ENCODE results near the gene TOPAZ1. TPM values are rescaled to one million over a fixed set of nuclear protein-coding genes. Genes with fewer than 3 reads are reported as not detected.

The TOPAZ1 gene
- total RNA-seq, 1 donor from 2014 or later, result not detected

DNA sequence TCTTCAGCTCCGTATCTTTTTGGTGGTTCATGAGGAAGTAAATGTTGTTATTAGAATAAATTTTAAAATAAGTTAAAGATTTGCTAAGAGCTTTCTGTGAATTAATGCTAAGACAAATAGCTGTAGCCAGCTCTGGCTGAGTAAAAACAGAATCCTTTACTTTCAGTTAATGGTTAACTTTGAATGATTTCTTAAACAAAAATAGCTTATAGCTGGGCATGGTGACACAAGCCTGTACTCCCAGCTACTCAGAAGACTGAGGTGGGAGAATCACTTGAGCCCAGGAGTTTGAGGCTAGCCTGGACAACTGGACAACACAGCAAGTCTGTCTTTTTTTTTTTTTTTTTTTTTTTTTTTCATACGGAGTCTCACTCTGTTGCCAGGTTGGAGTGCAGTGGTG lies 121.9 kb downstream of the TOPAZ1 start:
- H3K27ac ChIP-seq (ENCODE audit: low read depth, low read length), result no peak overlapping the region
- H3K9me3 ChIP-seq (ENCODE audit: control insufficient read depth in 3 of 3, low read length in 3 of 3), result no peaks in the 10 kb centered on the region
- H3K4me3 ChIP-seq (ENCODE audit: low read length in 3 of 3), result no peak overlapping the region
- no peaks in the 10 kb centered on the region for H3K4me1 ChIP-seq (ENCODE audit: control insufficient read depth in 3 of 3, insufficient read depth in 3 of 3, low read length in 3 of 3)
- no peak overlapping the region for H3K9ac ChIP-seq (ENCODE audit: low read depth in 1 of 3, low read length in 3 of 3)
- H3K36me3 ChIP-seq (ENCODE audit: control insufficient read depth in 3 of 3, insufficient read depth in 3 of 3, low read length in 3 of 3), result peaks cover 0 to 14% (median 12%) of the 10 kb centered on the region in 3 donors
- H3K27me3 ChIP-seq (ENCODE audit: control insufficient read depth in 3 of 3, insufficient read depth in 3 of 3, low read length in 3 of 3), result no peaks in the 10 kb centered on the region

DNA sequence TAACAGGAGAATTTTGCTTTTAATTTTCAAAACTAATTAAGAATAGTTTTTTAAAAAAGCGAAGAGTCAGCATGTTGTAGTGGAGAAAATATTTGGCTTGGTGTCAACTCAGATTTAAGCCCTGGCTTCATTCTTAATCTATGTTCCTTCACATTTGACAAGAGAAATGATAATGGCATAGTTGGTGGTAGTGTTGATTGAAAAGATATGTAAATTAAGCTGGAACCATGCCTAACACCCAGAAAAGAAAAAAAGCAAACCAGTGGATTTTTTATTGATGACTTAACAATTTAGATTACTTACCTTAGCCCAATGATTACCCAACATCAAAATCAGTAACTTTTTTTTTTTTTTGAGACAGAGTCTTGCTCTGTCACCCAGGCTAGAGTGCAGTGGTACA lies 124.3 kb downstream of the TOPAZ1 start:
- Histone ChIP-seq H3K27ac (ENCODE audit: low read depth, low read length) (no peak overlapping the region), H3K36me3 (ENCODE audit: control insufficient read depth in 3 of 3, insufficient read depth in 3 of 3, low read length in 3 of 3) (peaks cover 0 to 18% (median 9%) of the 10 kb centered on the region in 3 donors), H3K9ac (ENCODE audit: low read depth in 1 of 3, low read length in 3 of 3) (no peak overlapping the region), H3K4me1 (ENCODE audit: control insufficient read depth in 3 of 3, insufficient read depth in 3 of 3, low read length in 3 of 3) (no peaks in the 10 kb centered on the region), H3K9me3 (ENCODE audit: control insufficient read depth in 3 of 3, low read length in 3 of 3) (no peaks in the 10 kb centered on the region), H3K27me3 (ENCODE audit: control insufficient read depth in 3 of 3, insufficient read depth in 3 of 3, low read length in 3 of 3) (no peaks in the 10 kb centered on the region), H3K4me3 (ENCODE audit: low read length in 3 of 3) (no peak overlapping the region)

DNA sequence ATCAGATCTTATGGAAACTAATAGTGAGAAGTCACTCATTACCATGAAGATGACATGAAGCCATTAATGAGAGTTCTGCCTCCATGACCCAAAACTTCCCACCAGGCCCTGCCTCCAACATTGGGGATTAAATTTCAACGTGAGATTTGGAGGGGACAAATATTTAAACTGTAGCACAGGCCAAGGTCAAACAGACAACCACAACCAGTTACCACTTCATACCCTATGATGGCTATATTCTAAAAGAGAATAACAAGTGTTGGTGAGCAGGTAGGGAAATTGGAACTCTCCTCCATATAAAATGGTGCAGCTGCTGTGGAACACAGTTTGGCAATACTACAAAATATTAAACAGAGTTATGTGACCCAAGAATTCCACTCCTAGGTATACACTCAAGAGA lies 133.8 kb downstream of the TOPAZ1 start:
- peaks cover 0 to 5% (median 0%) of the 10 kb centered on the region in 3 donors for H3K36me3 ChIP-seq (ENCODE audit: control insufficient read depth in 3 of 3, insufficient read depth in 3 of 3, low read length in 3 of 3)
- peaks cover 0 to under 1% (median 0%) of the 10 kb centered on the region in 3 donors for H3K9me3 ChIP-seq (ENCODE audit: control insufficient read depth in 3 of 3, low read length in 3 of 3)
- no peak overlapping the region for H3K27ac ChIP-seq (ENCODE audit: low read depth, low read length)
- H3K27me3 ChIP-seq (ENCODE audit: control insufficient read depth in 3 of 3, insufficient read depth in 3 of 3, low read length in 3 of 3), result no peaks in the 10 kb centered on the region
- H3K9ac ChIP-seq (ENCODE audit: low read depth in 1 of 3, low read length in 3 of 3), result no peak overlapping the region
- no peak overlapping the region for H3K4me3 ChIP-seq (ENCODE audit: low read length in 3 of 3)
- H3K4me1 ChIP-seq (ENCODE audit: control insufficient read depth in 3 of 3, insufficient read depth in 3 of 3, low read length in 3 of 3), result no peaks in the 10 kb centered on the region

Other genes with a start within 250 kb of the TOPAZ1 start
- 20.9 TPM for gene TCAIM, start 96.9 kb downstream of the TOPAZ1 start, total RNA-seq
- 12.0 TPM for gene ZNF445, start 235.8 kb downstream of the TOPAZ1 start, total RNA-seq